HG02981 (cell line): Measurements from ENCODE around the gene ATXN7L3.
A peak's percentile ranks its signal among the peaks of the same experiment; 100 is the strongest.
"Not testable (repeated sequence)": the region's sequence is repeated elsewhere in the genome, so short reads cannot be mapped to it uniquely, and the experiment has no call there.

ENCODE experiments used
- ATAC-seq: cut with Tn5 transposase; IDR thresholded peaks from one replicate; pipeline ENCODE4 v1.9.1; 2021; ENCODE audit warnings: mild to moderate bottlenecking, moderate library complexity; ENCODE audit not compliant: unreplicated experiment

Gene ATXN7L3

GRCh38 chr17:44199553-44200477, at the start of gene ATXN7L3:
TSS of gene ATXN7L3 (minus strand) at chr17:44199884. CDS start at chr17:44198070, 1,814 bp downstream.
- peak; percentile 59 for ATAC-seq

- no peak for ATAC-seq
These were observed 48.4 kb upstream of the ATXN7L3 start for GRCh38 chr17:44247876-44248736.

- no peak for ATAC-seq
These were observed 47.8 kb upstream of the ATXN7L3 start for GRCh38 chr17:44247440-44247841.

- no peak for ATAC-seq
These were observed 41.5 kb upstream of the ATXN7L3 start for GRCh38 chr17:44241106-44241624.

- not testable (repeated sequence) for ATAC-seq
These were observed 38.2 kb upstream of the ATXN7L3 start for GRCh38 chr17:44237886-44238285.

GRCh38 chr17:44236444-44236991, 36.8 kb upstream of the ATXN7L3 start:
- no peak for ATAC-seq

GRCh38 chr17:44235583-44235936, 35.9 kb upstream of the ATXN7L3 start:
- ATAC-seq, result no peak

- ATAC-seq, result no peak
These were observed 33.9 kb upstream of the ATXN7L3 start for GRCh38 chr17:44233582-44233981.

- ATAC-seq, result no peak
These were observed 32.4 kb upstream of the ATXN7L3 start for GRCh38 chr17:44232061-44232460.

- no peak for ATAC-seq
These were observed 30.5 kb upstream of the ATXN7L3 start for GRCh38 chr17:44230140-44230539.

GRCh38 chr17:44229090-44229489, 29.4 kb upstream of the ATXN7L3 start:
- no peak for ATAC-seq

GRCh38 chr17:44223541-44224071, 23.9 kb upstream of the ATXN7L3 start:
- ATAC-seq, result no peak

GRCh38 chr17:44222112-44222869, 22.6 kb upstream of the ATXN7L3 start:
- ATAC-seq, result no peak

- ATAC-seq, result no peak
These were observed 22.1 kb upstream of the ATXN7L3 start for GRCh38 chr17:44221862-44222111.

- ATAC-seq, result no peak
These were observed 21.6 kb upstream of the ATXN7L3 start for GRCh38 chr17:44221084-44221861.

- no peak for ATAC-seq
These were observed 20.8 kb upstream of the ATXN7L3 start for GRCh38 chr17:44220213-44221083.

- no peak for ATAC-seq
These were observed 20.0 kb upstream of the ATXN7L3 start, which contains the start of gene UBTF for GRCh38 chr17:44219616-44220212. TSS of gene UBTF (minus strand) at chr17:44219675. CDS start at chr17:44218229, 1,446 bp downstream.

GRCh38 chr17:44219108-44219615, 19.5 kb upstream of the ATXN7L3 start:
- peak; percentile 31 for ATAC-seq
